Activated naive CD4-positive, alpha-beta T cell treated with Interleukin-2 at 50 U/mL for 16 hours (primary cell): ENCODE results near the gene ANKRD33B.

ENCODE experiments used
- DNase-seq: peaks from one replicate; pipeline ENCODE4 v3.0.0-alpha.2; 2020

ANKRD33B gene

DNA sequence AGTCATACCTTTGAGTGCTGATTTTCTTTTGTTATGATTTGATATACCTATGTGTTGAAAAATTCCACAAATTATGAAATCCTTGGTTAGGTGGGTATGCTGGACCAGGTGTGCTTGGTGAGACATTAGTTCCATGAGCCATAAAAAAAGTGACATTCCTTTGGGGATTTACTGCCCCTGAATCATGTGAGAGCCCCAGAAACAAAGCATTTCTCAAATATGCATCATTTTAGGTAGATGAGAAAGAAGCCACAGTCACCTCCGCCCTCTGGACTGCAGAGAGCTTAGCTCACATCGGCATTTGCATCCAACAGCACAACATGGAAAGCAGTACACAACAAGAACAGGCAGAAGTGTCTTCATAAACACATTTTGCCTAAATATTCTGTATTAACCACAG, 141.9 kb downstream of the ANKRD33B start:
- DNase-seq: no peak

GRCh38 chr5:10706326-10706725, 142.5 kb downstream of the ANKRD33B start:
- DNase-seq: no peak
